ENCODE data around the gene TSPO2.

Gene TSPO2

GRCh38 chr6:41036601-41037000, 5.7 kb upstream of the TSPO2 start:
- Histone ChIP-seq H3K4ac (ENCODE audit: low read length) (no peak overlapping the region), H3K14ac (ENCODE audit: low read length) (no peak overlapping the region), H3K27me3 (ENCODE audit: control insufficient read depth in 3 of 3, insufficient read depth in 3 of 3, low read depth in 1 of 3, low read length in 3 of 3) (peaks cover 0 to 2% (median 0%) of the 10 kb centered on the region in 3 experiments), H3K9ac (ENCODE audit: low read depth, low read length, poor library complexity) (no peak overlapping the region), H4K8ac (ENCODE audit: low read depth, low read length) (no peak overlapping the region), H3K79me1 (ENCODE audit: low read depth, low read length) (no peaks in the 10 kb centered on the region), H3K36me3 (replicated peaks in 1 of 2; ENCODE audit: control insufficient read depth in 2 of 2, insufficient read depth in 2 of 2, low read length in 2 of 2) (no peaks in the 10 kb centered on the region), H4K91ac (ENCODE audit: low read depth, low read length, poor library complexity) (no peak overlapping the region), H2AFZ (ENCODE audit: low read length) (no peak overlapping the region), H3K4me3 (ENCODE audit: low read length in 2 of 2) (no peak overlapping the region), H3K23ac (ENCODE audit: low read depth, low read length, poor library complexity) (no peak overlapping the region), H3K4me1 (ENCODE audit: control insufficient read depth in 2 of 2, insufficient read depth in 1 of 2, low read depth in 1 of 2, low read length in 2 of 2) (peaks cover 0 to 2% of the 10 kb centered on the region in 2 donors), H2AK5ac (ENCODE audit: low read depth, low read length) (no peak overlapping the region), H2BK15ac (ENCODE audit: low read length) (no peak overlapping the region), H2BK12ac (ENCODE audit: low read length) (no peak overlapping the region), H3K27ac (replicated peaks; ENCODE audit: low read length) (no peak overlapping the region), H2BK5ac (ENCODE audit: low read length) (no peak overlapping the region), H3K9me3 (replicated peaks in 1 of 2; ENCODE audit: control insufficient read depth in 2 of 2, insufficient read depth in 1 of 2, low read depth in 1 of 2, low read length in 2 of 2) (no peaks in the 10 kb centered on the region), H2BK120ac (ENCODE audit: low read depth, low read length) (no peak overlapping the region), H3K4me2 (ENCODE audit: insufficient read depth, low read length, poor library complexity, severe bottlenecking) (no peak overlapping the region), H3K18ac (ENCODE audit: low read length) (no peak overlapping the region)
- WGBS, 2 donors (ENCODE audit: extremely low coverage in 2 of 2, insufficient read length in 2 of 2, insufficient replicate concordance in 1 of 2) = no CpG with 5 or more reads among the region's 2 CpGs
- DNase-seq (ENCODE audit: low spot score) = no peak

GRCh38 chr6:41037107-41037900, 5.0 kb upstream of the TSPO2 start:
- no peak overlapping the region for H3K18ac ChIP-seq (ENCODE audit: low read length)
- no peak overlapping the region for H2AK5ac ChIP-seq (ENCODE audit: low read depth, low read length)
- H3K9ac ChIP-seq (ENCODE audit: low read depth, low read length, poor library complexity) = no peak overlapping the region
- no peak overlapping the region for H4K8ac ChIP-seq (ENCODE audit: low read depth, low read length)
- H2BK12ac ChIP-seq (ENCODE audit: low read length) = no peak overlapping the region
- no peaks in the 10 kb centered on the region for H3K9me3 ChIP-seq (replicated peaks in 1 of 2; ENCODE audit: control insufficient read depth in 2 of 2, insufficient read depth in 1 of 2, low read depth in 1 of 2, low read length in 2 of 2)
- no peak overlapping the region for H2AFZ ChIP-seq (ENCODE audit: low read length)
- H3K27me3 ChIP-seq (ENCODE audit: control insufficient read depth in 3 of 3, insufficient read depth in 3 of 3, low read depth in 1 of 3, low read length in 3 of 3) = peaks cover 0 to 2% (median 0%) of the 10 kb centered on the region in 3 experiments
- H3K4ac ChIP-seq (ENCODE audit: low read length) = no peak overlapping the region
- no peaks in the 10 kb centered on the region for H3K79me1 ChIP-seq (ENCODE audit: low read depth, low read length)
- no peaks in the 10 kb centered on the region for H3K36me3 ChIP-seq (replicated peaks in 1 of 2; ENCODE audit: control insufficient read depth in 2 of 2, insufficient read depth in 2 of 2, low read length in 2 of 2)
- no peak overlapping the region for H3K27ac ChIP-seq (replicated peaks; ENCODE audit: low read length)
- H2BK15ac ChIP-seq (ENCODE audit: low read length) = no peak overlapping the region
- no peak overlapping the region for H3K4me2 ChIP-seq (ENCODE audit: insufficient read depth, low read length, poor library complexity, severe bottlenecking)
- H3K23ac ChIP-seq (ENCODE audit: low read depth, low read length, poor library complexity) = no peak overlapping the region
- no peak overlapping the region for H2BK5ac ChIP-seq (ENCODE audit: low read length)
- DNase-seq (ENCODE audit: low spot score) = no peak
- H3K4me3 ChIP-seq (ENCODE audit: low read length in 2 of 2) = no peak overlapping the region
- no CpG with 5 or more reads among the region's 13 CpGs for WGBS, 2 donors (ENCODE audit: extremely low coverage in 2 of 2, insufficient read length in 2 of 2, insufficient replicate concordance in 1 of 2)
- H3K4me1 ChIP-seq (ENCODE audit: control insufficient read depth in 2 of 2, insufficient read depth in 1 of 2, low read depth in 1 of 2, low read length in 2 of 2) = peaks cover 0 to 2% of the 10 kb centered on the region in 2 donors
- no peak overlapping the region for H2BK120ac ChIP-seq (ENCODE audit: low read depth, low read length)
- H3K14ac ChIP-seq (ENCODE audit: low read length) = no peak overlapping the region
- no peak overlapping the region for H4K91ac ChIP-seq (ENCODE audit: low read depth, low read length, poor library complexity)

GRCh38 chr6:41038205-41038604, 4.1 kb upstream of the TSPO2 start:
- H2BK12ac ChIP-seq (ENCODE audit: low read length) = no peak overlapping the region
- H2BK5ac ChIP-seq (ENCODE audit: low read length) = no peak overlapping the region
- no peak overlapping the region for H3K23ac ChIP-seq (ENCODE audit: low read depth, low read length, poor library complexity)
- H3K27ac ChIP-seq (replicated peaks; ENCODE audit: low read length) = no peak overlapping the region
- no peak overlapping the region for H2AK5ac ChIP-seq (ENCODE audit: low read depth, low read length)
- no peak overlapping the region for H2BK15ac ChIP-seq (ENCODE audit: low read length)
- H3K14ac ChIP-seq (ENCODE audit: low read length) = no peak overlapping the region
- H3K4me2 ChIP-seq (ENCODE audit: insufficient read depth, low read length, poor library complexity, severe bottlenecking) = no peak overlapping the region
- DNase-seq (ENCODE audit: low spot score) = no peak
- no peaks in the 10 kb centered on the region for H3K79me1 ChIP-seq (ENCODE audit: low read depth, low read length)
- H4K8ac ChIP-seq (ENCODE audit: low read depth, low read length) = no peak overlapping the region
- no peaks in the 10 kb centered on the region for H3K36me3 ChIP-seq (replicated peaks in 1 of 2; ENCODE audit: control insufficient read depth in 2 of 2, insufficient read depth in 2 of 2, low read length in 2 of 2)
- H3K4me1 ChIP-seq (ENCODE audit: control insufficient read depth in 2 of 2, insufficient read depth in 1 of 2, low read depth in 1 of 2, low read length in 2 of 2) = peaks cover 0 to 2% of the 10 kb centered on the region in 2 donors
- no peak overlapping the region for H3K9ac ChIP-seq (ENCODE audit: low read depth, low read length, poor library complexity)
- H3K18ac ChIP-seq (ENCODE audit: low read length) = no peak overlapping the region
- peaks cover 0 to 1% (median 0%) of the 10 kb centered on the region in 3 experiments for H3K27me3 ChIP-seq (ENCODE audit: control insufficient read depth in 3 of 3, insufficient read depth in 3 of 3, low read depth in 1 of 3, low read length in 3 of 3)
- no peak overlapping the region for H3K4me3 ChIP-seq (ENCODE audit: low read length in 2 of 2)
- no peak overlapping the region for H2AFZ ChIP-seq (ENCODE audit: low read length)
- no peak overlapping the region for H4K91ac ChIP-seq (ENCODE audit: low read depth, low read length, poor library complexity)
- H3K4ac ChIP-seq (ENCODE audit: low read length) = no peak overlapping the region
- no peaks in the 10 kb centered on the region for H3K9me3 ChIP-seq (replicated peaks in 1 of 2; ENCODE audit: control insufficient read depth in 2 of 2, insufficient read depth in 1 of 2, low read depth in 1 of 2, low read length in 2 of 2)
- no peak overlapping the region for H2BK120ac ChIP-seq (ENCODE audit: low read depth, low read length)
- no CpG with 5 or more reads among the region's 3 CpGs for WGBS, 2 donors (ENCODE audit: extremely low coverage in 2 of 2, insufficient read length in 2 of 2, insufficient replicate concordance in 1 of 2)

- H3K9ac ChIP-seq (ENCODE audit: low read depth, low read length, poor library complexity) = no peak within 1 kb of the TSS
- H3K4me2 ChIP-seq (ENCODE audit: insufficient read depth, low read length, poor library complexity, severe bottlenecking) = no peak within 1 kb of the TSS
- H3K9me3 ChIP-seq (replicated peaks in 1 of 2; ENCODE audit: control insufficient read depth in 2 of 2, insufficient read depth in 1 of 2, low read depth in 1 of 2, low read length in 2 of 2) = no peaks in the 10 kb centered on the region
- peaks cover 0 to 2% of the 10 kb centered on the region in 2 donors for H3K4me1 ChIP-seq (ENCODE audit: control insufficient read depth in 2 of 2, insufficient read depth in 1 of 2, low read depth in 1 of 2, low read length in 2 of 2)
- DNase-seq (ENCODE audit: low spot score) = no peak
- no peak within 1 kb of the TSS for H2BK5ac ChIP-seq (ENCODE audit: low read length)
- no peak within 1 kb of the TSS for H4K8ac ChIP-seq (ENCODE audit: low read depth, low read length)
- no peaks in the 10 kb centered on the region for H3K36me3 ChIP-seq (replicated peaks in 1 of 2; ENCODE audit: control insufficient read depth in 2 of 2, insufficient read depth in 2 of 2, low read length in 2 of 2)
- H3K14ac ChIP-seq (ENCODE audit: low read length) = no peak within 1 kb of the TSS
- no peak within 1 kb of the TSS for H2AK5ac ChIP-seq (ENCODE audit: low read depth, low read length)
- H3K27ac ChIP-seq (replicated peaks; ENCODE audit: low read length) = no peak within 1 kb of the TSS
- H3K27me3 ChIP-seq (ENCODE audit: control insufficient read depth in 3 of 3, insufficient read depth in 3 of 3, low read depth in 1 of 3, low read length in 3 of 3) = no peaks in the 10 kb centered on the region
- no peaks in the 10 kb centered on the region for H3K79me1 ChIP-seq (ENCODE audit: low read depth, low read length)
- no peak within 1 kb of the TSS for H3K18ac ChIP-seq (ENCODE audit: low read length)
- H4K91ac ChIP-seq (ENCODE audit: low read depth, low read length, poor library complexity) = no peak within 1 kb of the TSS
- H2BK15ac ChIP-seq (ENCODE audit: low read length) = no peak within 1 kb of the TSS
- no peak within 1 kb of the TSS for H2AFZ ChIP-seq (ENCODE audit: low read length)
- H3K4me3 ChIP-seq (ENCODE audit: low read length in 2 of 2) = no peak within 1 kb of the TSS
- H3K23ac ChIP-seq (ENCODE audit: low read depth, low read length, poor library complexity) = no peak within 1 kb of the TSS
- no CpG with 5 or more reads among the region's 10 CpGs for WGBS, 2 donors (ENCODE audit: extremely low coverage in 2 of 2, insufficient read length in 2 of 2, insufficient replicate concordance in 1 of 2)
- no peak within 1 kb of the TSS for H2BK120ac ChIP-seq (ENCODE audit: low read depth, low read length)
- no peak within 1 kb of the TSS for H2BK12ac ChIP-seq (ENCODE audit: low read length)
- no peak within 1 kb of the TSS for H3K4ac ChIP-seq (ENCODE audit: low read length)
These were observed 2.9 kb upstream of the TSPO2 start, which contains the start of gene UNC5CL for GRCh38 chr6:41039060-41039998. UNC5CL (minus strand) TSS chr6:41039221; CDS start chr6:41035074, 4,147 bp downstream.

Data from neuronal stem cell (in vitro differentiated cells).